Rectal smooth muscle tissue (tissue), 1 donor: ENCODE data around the gene TRA2B.
"Not testable (repeated sequence)": the region's sequence is repeated elsewhere in the genome, so short reads cannot be mapped to it uniquely, and the experiment has no call there.

Experiments used
- H3K27ac ChIP-seq: one replicate; pipeline ENCODE4 v1.7.0; 2013; ENCODE audit warnings: low read depth, low read length, inconsistent platforms
- H3K27me3 ChIP-seq: one replicate; pipeline ENCODE4 v1.7.0; 2013; ENCODE audit warnings: low read length; ENCODE audit not compliant: control insufficient read depth, insufficient read depth
- H3K36me3 ChIP-seq: one replicate; pipeline ENCODE4 v1.7.0; 2013; ENCODE audit warnings: low read length; ENCODE audit not compliant: control insufficient read depth, insufficient read depth
- H3K4me1 ChIP-seq: one replicate; pipeline ENCODE4 v1.7.0; 2013; ENCODE audit warnings: low read length; ENCODE audit not compliant: control insufficient read depth, insufficient read depth
- H3K4me3 ChIP-seq: one replicate; pipeline ENCODE4 v1.7.0; 2013; ENCODE audit warnings: low read length
- H3K9ac ChIP-seq: one replicate; pipeline ENCODE4 v1.7.0; 2013; ENCODE audit warnings: low read length

The TRA2B gene

DNA sequence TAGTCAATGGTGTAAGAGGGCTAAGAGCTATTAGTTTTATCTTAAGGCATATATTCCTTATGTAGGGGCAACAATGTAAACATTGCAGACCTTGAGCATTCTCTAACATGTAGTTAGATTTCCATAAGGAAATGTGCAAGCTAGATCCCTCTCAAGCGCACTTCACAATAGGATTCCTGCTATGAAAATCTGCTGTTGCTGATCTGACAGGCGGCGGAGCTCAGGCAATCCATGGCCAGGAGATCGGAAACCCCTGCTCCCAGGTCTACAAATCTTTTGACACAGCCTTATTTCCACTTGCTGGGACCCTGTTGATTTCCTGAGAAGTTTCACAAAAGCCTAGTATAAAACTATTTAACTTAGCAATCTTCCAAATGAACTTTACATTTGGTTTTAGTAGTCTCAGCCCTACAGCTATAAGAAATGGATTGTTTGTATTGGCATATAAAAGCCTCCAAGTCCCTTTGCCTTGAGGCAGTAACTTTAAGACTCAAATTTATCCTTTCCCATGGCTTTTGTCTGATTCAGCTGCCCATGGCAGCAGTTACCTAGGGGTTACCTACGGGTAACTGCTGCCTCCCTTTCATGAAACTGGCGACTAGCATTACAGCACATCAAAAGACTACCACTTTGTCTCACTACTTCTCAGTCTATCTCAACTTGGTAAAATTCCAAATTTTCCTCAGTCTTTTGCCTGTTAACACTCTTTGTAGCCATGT is 22.7 kb downstream of the TRA2B start:
- Histone ChIP-seq H3K4me1 (no peaks in the 10 kb centered on the region), H3K27me3 (no peaks in the 10 kb centered on the region), H3K27ac (no peak overlapping the region), H3K9ac (no peak overlapping the region), H3K36me3 (peaks cover 16% of the 10 kb centered on the region), H3K4me3 (no peak overlapping the region)

- Histone ChIP-seq H3K4me1 (no peaks in the 10 kb centered on the region), H3K36me3 (peaks cover 9% of the 10 kb centered on the region), H3K4me3 (no peak overlapping the region), H3K27ac (no peak overlapping the region), H3K9ac (no peak overlapping the region), H3K27me3 (no peaks in the 10 kb centered on the region)
Measured at GRCh38 chr3:185912929-185913901, 24.6 kb downstream of the TRA2B start.

DNA sequence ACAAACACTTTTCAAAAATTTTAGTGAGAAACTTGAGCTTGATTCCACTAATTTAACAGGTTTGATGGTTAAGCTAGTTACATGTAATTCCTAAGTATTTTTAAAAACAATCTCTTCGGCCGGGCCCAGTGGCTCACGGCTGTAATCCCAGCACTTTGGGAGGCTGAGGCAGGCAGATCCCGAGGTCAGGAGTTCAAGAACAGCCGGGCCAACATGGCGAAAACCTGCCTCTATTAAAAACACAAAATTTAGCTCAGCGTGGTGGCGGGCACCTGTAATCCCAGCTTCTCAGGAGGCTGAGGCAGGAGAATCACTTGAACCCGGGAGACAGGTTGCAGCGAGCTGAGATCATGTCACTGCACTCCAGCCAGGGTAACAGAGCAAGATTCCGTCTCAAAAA is 25.3 kb downstream of the TRA2B start:
- Histone ChIP-seq H3K36me3 (peaks cover 4% of the 10 kb centered on the region), H3K4me3 (no peak overlapping the region), H3K27ac (no peak overlapping the region), H3K27me3 (no peaks in the 10 kb centered on the region), H3K4me1 (no peaks in the 10 kb centered on the region), H3K9ac (no peak overlapping the region)

- H3K27me3 ChIP-seq, H3K4me3 ChIP-seq, H3K4me1 ChIP-seq, H3K36me3 ChIP-seq, H3K9ac ChIP-seq, H3K27ac ChIP-seq: not testable (repeated sequence)
Measured at GRCh38 chr3:185911076-185911448, 26.8 kb downstream of the TRA2B start.

DNA sequence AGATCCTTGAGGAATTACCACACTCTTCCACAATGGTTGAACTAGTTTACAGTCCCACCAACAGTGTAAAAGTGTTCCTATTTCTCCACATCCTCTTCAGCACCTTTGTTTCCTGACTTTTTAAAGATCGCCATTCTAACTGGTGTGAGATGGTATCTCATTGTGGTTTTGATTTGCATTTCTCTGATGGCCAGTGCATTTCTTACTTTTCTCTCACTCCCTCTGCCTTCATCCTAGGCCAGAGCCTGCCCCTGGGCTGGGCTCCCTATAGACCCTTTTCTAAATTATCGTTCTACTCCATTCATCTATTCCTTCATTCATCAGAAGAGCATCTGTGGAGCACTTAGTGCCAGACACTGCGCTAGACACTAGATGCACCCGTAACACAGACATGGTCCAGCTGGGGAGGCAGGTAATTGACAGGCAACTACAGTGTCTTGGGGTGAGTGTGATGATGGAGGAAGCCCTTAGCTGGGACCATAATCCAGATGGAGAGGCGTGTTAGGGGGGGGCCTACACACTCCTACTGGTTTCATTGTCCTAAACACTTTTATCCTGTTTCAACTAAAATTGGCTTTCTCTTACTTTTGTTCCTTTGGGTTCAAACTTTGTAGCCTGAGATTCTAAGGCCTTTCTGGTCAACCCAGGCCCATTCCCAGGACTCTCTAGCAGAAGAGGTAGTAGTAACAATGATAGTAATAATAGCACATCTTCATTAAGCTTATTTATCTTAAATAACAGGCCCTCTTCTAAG is 27.3 kb downstream of the TRA2B start:
- H3K27me3 ChIP-seq, H3K27ac ChIP-seq, H3K4me3 ChIP-seq, H3K4me1 ChIP-seq, H3K9ac ChIP-seq, H3K36me3 ChIP-seq: not testable (repeated sequence)

DNA sequence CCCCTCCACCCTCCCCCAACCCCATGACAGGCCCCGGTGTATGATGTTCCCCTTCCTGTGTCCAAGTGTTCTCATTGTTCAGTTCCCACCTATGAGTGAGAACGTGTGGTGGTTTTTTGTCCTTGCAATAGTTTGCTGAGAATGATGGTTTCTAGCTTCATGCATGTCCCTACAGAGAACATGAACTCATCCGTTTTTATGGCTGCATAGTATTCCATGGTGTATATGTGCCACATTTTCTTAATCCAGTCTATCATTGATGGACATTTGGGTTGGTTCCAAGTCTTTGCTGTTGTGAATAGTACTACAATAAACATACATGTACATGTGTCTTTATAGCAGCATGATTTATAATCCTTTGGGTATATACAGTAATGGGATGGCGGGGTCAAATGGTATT is 27.9 kb downstream of the TRA2B start:
- H3K4me1 ChIP-seq, H3K27ac ChIP-seq, H3K27me3 ChIP-seq, H3K36me3 ChIP-seq, H3K4me3 ChIP-seq, H3K9ac ChIP-seq: not testable (repeated sequence)

DNA sequence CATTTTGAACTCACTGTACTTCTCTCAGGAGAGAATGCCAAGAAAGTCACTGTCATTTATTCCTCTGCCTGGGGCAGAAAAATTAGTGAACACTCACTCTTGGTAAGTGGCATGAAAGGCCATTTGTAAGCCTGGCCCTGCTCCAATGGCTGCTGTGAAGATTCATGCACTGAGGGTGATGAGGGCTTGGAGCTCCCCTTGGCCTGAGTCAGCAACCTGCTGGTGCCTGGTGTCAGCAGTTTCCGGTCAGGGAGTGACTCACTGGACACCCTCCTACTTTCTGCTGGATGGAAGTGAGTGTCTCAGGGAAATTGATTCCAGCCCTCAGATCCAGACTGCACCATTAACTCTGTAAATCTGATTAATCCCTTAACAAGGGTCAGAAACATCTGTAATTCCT is 37.6 kb downstream of the TRA2B start:
- Histone ChIP-seq H3K9ac (no peak overlapping the region), H3K36me3 (no peaks in the 10 kb centered on the region), H3K4me1 (no peaks in the 10 kb centered on the region), H3K4me3 (no peak overlapping the region), H3K27ac (no peak overlapping the region), H3K27me3 (no peaks in the 10 kb centered on the region)

DNA sequence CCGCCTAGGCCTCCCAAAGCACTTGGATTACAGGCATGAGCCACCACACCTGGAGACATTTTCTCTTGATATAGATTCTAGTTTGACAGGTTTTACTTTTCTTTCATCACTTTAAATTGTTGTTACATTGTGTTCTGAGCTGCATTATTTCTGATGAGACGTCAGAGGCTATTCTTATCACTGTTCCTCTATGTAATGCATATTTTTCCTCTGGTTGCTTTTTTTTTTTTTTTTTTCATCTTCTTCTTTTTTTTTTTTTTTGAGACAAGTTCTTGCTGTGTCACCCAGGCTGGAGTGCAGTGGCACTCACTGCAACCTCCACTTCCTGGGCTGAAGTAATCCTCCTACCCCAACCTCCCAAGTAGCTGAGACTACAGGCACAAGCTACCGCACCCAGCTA is 41.2 kb downstream of the TRA2B start:
- Histone ChIP-seq H3K27ac (no peak overlapping the region), H3K4me3 (no peak overlapping the region), H3K36me3 (no peaks in the 10 kb centered on the region), H3K27me3 (no peaks in the 10 kb centered on the region), H3K9ac (no peak overlapping the region), H3K4me1 (no peaks in the 10 kb centered on the region)

DNA sequence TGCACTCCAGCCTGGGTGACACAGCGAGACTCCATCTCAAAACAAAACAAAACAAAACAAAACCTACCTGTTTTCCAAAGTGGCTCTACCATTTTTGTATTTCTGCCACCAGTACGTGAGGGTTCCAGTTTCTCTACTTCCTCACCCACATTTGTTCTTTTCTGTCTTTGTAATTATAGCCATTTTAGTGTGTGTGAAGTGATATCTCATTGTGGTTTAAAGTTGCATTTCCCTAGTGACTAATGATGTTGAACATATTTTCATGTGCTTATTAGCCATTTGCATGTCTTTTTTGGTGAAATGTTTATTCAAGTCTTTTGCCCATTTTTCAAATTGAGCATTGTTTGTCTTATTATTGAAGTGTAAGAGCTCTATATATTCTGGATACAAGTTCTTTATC is 50.7 kb downstream of the TRA2B start:
- no peak overlapping the region for H3K4me3 ChIP-seq
- H3K9ac ChIP-seq, result no peak overlapping the region
- H3K27ac ChIP-seq, result no peak overlapping the region
- no peaks in the 10 kb centered on the region for H3K36me3 ChIP-seq
- no peaks in the 10 kb centered on the region for H3K27me3 ChIP-seq
- H3K4me1 ChIP-seq, result no peaks in the 10 kb centered on the region

GRCh38 chr3:185884641-185885040 is 53.2 kb downstream of the TRA2B start:
- no peak overlapping the region for H3K27ac ChIP-seq
- no peaks in the 10 kb centered on the region for H3K27me3 ChIP-seq
- H3K9ac ChIP-seq, result no peak overlapping the region
- H3K36me3 ChIP-seq, result no peaks in the 10 kb centered on the region
- no peak overlapping the region for H3K4me3 ChIP-seq
- no peaks in the 10 kb centered on the region for H3K4me1 ChIP-seq

DNA sequence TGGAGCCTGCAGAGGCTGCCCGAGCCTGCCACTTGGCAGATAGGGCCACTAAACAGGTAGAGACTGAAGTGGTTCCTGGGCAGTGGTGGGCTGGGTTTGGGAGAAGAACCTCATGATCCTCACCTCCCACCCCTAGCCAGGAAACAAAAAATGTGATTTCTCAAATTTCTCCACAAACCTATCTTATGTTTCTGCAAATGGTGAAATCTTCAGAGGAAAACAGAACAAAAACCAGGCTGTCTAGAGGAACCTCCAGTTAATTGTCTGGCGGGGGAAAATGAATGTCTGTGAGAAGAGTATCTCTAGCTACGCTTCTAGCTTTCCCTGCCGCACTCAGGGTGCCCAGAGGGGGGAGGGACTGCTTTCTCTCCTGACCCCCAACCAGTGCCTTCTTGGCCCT is 55.9 kb downstream of the TRA2B start:
- Histone ChIP-seq H3K27me3 (no peaks in the 10 kb centered on the region), H3K4me3 (no peak overlapping the region), H3K36me3 (no peaks in the 10 kb centered on the region), H3K27ac (no peak overlapping the region), H3K4me1 (no peaks in the 10 kb centered on the region), H3K9ac (no peak overlapping the region)

DNA sequence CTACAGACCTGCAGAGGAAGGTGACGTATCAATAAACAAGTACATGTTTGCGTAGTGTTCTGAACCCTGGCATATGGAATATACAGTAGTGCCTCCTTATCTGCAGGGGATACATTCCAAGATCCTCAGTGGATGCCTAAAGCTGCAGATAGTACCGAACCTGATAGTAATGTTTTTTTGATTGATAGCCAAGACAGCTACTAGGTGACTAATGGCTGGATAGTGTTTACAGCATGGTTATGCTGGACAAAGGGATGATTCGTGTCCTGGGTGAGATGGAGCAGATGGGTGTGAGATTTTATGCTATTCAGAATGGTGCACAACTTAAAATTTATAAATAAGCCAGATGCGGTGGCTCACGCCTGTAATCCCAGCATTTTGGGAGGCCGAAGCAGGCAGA is 57.2 kb downstream of the TRA2B start:
- H3K4me3 ChIP-seq, result no peak overlapping the region
- H3K4me1 ChIP-seq, result no peaks in the 10 kb centered on the region
- no peaks in the 10 kb centered on the region for H3K27me3 ChIP-seq
- H3K9ac ChIP-seq, result no peak overlapping the region
- H3K36me3 ChIP-seq, result no peaks in the 10 kb centered on the region
- H3K27ac ChIP-seq, result no peak overlapping the region
